Endothelial cell of umbilical vein (primary cell): ENCODE data around the gene TOM1. TPM values are rescaled to one million over a fixed set of nuclear protein-coding genes. Genes with fewer than 3 reads are reported as not detected.

Experiments used
- BruUV-seq: library from RNA; stranded (reverse); fragments of 400-500 nt; replicated peaks from 2 replicates; lab custom pipeline; 2021; lab: Mats Ljungman, UMichigan
- CTCF ChIA-PET: fragments of 300-600, 350-600 bp; sonication (Branson Sonifier 250); formaldehyde crosslinking; loops from one replicate; lab custom pipeline; 2021; ENCODE audit warnings: antibody characterized with exemption, inconsistent platforms; lab: Charles Lee
- POLR2A ChIA-PET: fragments of 300-600, 350-600 bp; sonication (Branson Sonifier 250); formaldehyde crosslinking; loops from one replicate; lab custom pipeline; 2021; ENCODE audit warnings: antibody characterized with exemption, inconsistent platforms; lab: Charles Lee
- DNase-seq: peaks from one replicate; pipeline ENCODE4 v3.0.0-alpha.2; 2011; ENCODE audit warnings: low read depth, low spot score
- FAIRE-seq: peaks from 2 replicates; lab custom pipeline; 2011; peaks lifted over from hg19 to GRCh38; lab: Jason Lieb, UNC
- H2AFZ ChIP-seq: 2 replicates; pipeline ENCODE4 v1.6.0; 2012; ENCODE audit warnings: low read depth, low read length, control low read depth, inconsistent platforms
- H3K27ac ChIP-seq: 2 replicates; pipeline ENCODE4 v1.5.1; 2011; ENCODE audit warnings: low read depth, mild to moderate bottlenecking, control low read depth, low read length, moderate library complexity; ENCODE audit not compliant: insufficient read depth
- H3K27me3 ChIP-seq, 2 experiments: 2 replicates each; pipeline versions ENCODE4 v1.6.0 to v1.6.1; 2011; ENCODE audit warnings: low read length in 2 of 2, mixed read lengths in 1 of 2; ENCODE audit not compliant: control insufficient read depth in 2 of 2, insufficient read depth in 2 of 2
- H3K36me3 ChIP-seq, 2 experiments: 2 replicates in 1 of 2; 3 replicates in 1 of 2; pipeline ENCODE4 v1.5.1; 2011; ENCODE audit warnings: low read length in 2 of 2, mild to moderate bottlenecking in 1 of 2, moderate library complexity in 1 of 2; ENCODE audit not compliant: control insufficient read depth in 2 of 2, insufficient read depth in 2 of 2; ENCODE audit errors: extremely low read depth in 1 of 2
- H3K4me1 ChIP-seq: 3 replicates; pipeline ENCODE4 v1.5.1; 2011; ENCODE audit warnings: mild to moderate bottlenecking, low read length; ENCODE audit not compliant: control insufficient read depth, insufficient read depth; ENCODE audit errors: extremely low read depth
- H3K4me2 ChIP-seq: 2 replicates; pipeline ENCODE4 v1.6.1; 2011; ENCODE audit warnings: low read length, control low read depth, mixed read lengths; ENCODE audit not compliant: insufficient read depth
- H3K4me3 ChIP-seq, 3 experiments: fragments of 200-600 bp in 1 of 3; sonication (generic), shearing (Covaris generic) in 1 of 3; replicated peaks in 1 of 3; 2 replicates each; pipeline ENCODE4 v1.5.1; 2011 to 2016; ENCODE audit warnings: control low read depth in 3 of 3, low read length in 3 of 3, mild to moderate bottlenecking in 2 of 3, inconsistent platforms in 1 of 3, low read depth in 1 of 3, moderate library complexity in 1 of 3; ENCODE audit not compliant: insufficient read depth in 1 of 3
- H3K79me2 ChIP-seq: 2 replicates; pipeline ENCODE4 v1.6.0; 2012; ENCODE audit warnings: low read length, inconsistent platforms; ENCODE audit not compliant: control insufficient read depth, insufficient read depth
- H3K9ac ChIP-seq: replicated peaks from 2 replicates; pipeline ENCODE3; 2011; ENCODE audit warnings: low read length, control low read depth; ENCODE audit not compliant: insufficient read depth; ENCODE audit errors: extremely low read depth
- H3K9me1 ChIP-seq: replicated peaks from 3 replicates; pipeline ENCODE4 v1.6.0; 2011; ENCODE audit warnings: mild to moderate bottlenecking, low read length; ENCODE audit not compliant: control insufficient read depth, insufficient read depth; ENCODE audit errors: extremely low read depth
- H3K9me3 ChIP-seq: replicated peaks from 2 replicates; pipeline ENCODE4 v1.5.1; 2012; ENCODE audit warnings: low read length, inconsistent platforms; ENCODE audit not compliant: control insufficient read depth, insufficient read depth
- H4K20me1 ChIP-seq: replicated peaks from 2 replicates; pipeline ENCODE3; 2011; ENCODE audit warnings: mild to moderate bottlenecking, low read length; ENCODE audit not compliant: control insufficient read depth, insufficient read depth; ENCODE audit errors: extremely low read depth
- EZH2 ChIP-seq: IDR thresholded peaks from 2 replicates; pipeline ENCODE4 v1.6.1; 2012; ENCODE audit warnings: borderline replicate concordance, low read depth, mild to moderate bottlenecking, moderate library complexity, low read length, inconsistent platforms; ENCODE audit not compliant: severe bottlenecking
- FOS ChIP-seq: IDR thresholded peaks from 2 replicates; pipeline ENCODE4 v1.6.1; 2011; ENCODE audit warnings: mild to moderate bottlenecking, low read length, moderate library complexity, borderline replicate concordance; ENCODE audit not compliant: insufficient read depth
- GATA2 ChIP-seq: IDR thresholded peaks from 2 replicates; pipeline ENCODE4 v1.7.0; 2011; ENCODE audit warnings: low read depth, mild to moderate bottlenecking, moderate library complexity, mixed read lengths, low read length; ENCODE audit not compliant: insufficient read length, insufficient read depth
- JUN ChIP-seq: IDR thresholded peaks from 2 replicates; pipeline ENCODE4 v1.6.1; 2011; ENCODE audit warnings: borderline replicate concordance, low read depth; ENCODE audit not compliant: insufficient read length, insufficient read depth
- MYC ChIP-seq: IDR thresholded peaks from one replicate; pipeline ENCODE4 v1.6.1; 2011; ENCODE audit warnings: mild to moderate bottlenecking, low read depth, low read length
- POLR2A ChIP-seq: IDR thresholded peaks from 2 replicates; pipeline ENCODE4 v1.6.1; 2012; ENCODE audit warnings: low read depth, mild to moderate bottlenecking, control low read depth, low read length
- POLR2AphosphoS5 ChIP-seq: IDR thresholded peaks from 2 replicates; pipeline ENCODE4 v1.6.1; 2012; ENCODE audit warnings: low read depth, mild to moderate bottlenecking, control low read depth, low read length, moderate library complexity; ENCODE audit not compliant: insufficient read depth
- dilution Hi-C: fragments of 300-500 bp; cut with MboI; formaldehyde crosslinking; loops from one replicate; pipeline ENCODE4 v1.15.0; 2019; ENCODE audit warnings: low sequenced_read_pairs; ENCODE audit not compliant: extremely low pct_ligation_motif_present
- intact Hi-C: fragments of 100-400 bp; cut with micrococcal nuclease; formaldehyde crosslinking; loops from one replicate; pipeline ENCODE4 v1.10.0; 2022
- polyA plus RNA-seq, 4 experiments: library from polyadenylated mRNA; depleted of rRNA in 3 of 4; stranded (reverse) in 3 of 4; unstranded in 1 of 4; fragments of >200 nt; gene quantifications; 2 replicates each; pipeline versions ENCODE4 v1.2.1 to v1.2.3, GENCODE V29; 2011 to 2012; ENCODE audit warnings: missing spikeins in 1 of 4
- total RNA-seq: library from RNA; stranded (reverse); gene quantifications from 2 replicates; pipeline ENCODE4 v1.2.3, GENCODE V29; 2021
- TF ChIP-seq, protein P1 (sequence below): IDR thresholded peaks from 2 replicates; pipeline ENCODE4 v1.6.1; 2011; ENCODE audit not compliant: insufficient read depth, insufficient read length
- TF ChIP-seq, protein P2 (sequence below), 2 donors: IDR thresholded peaks; 1 replicate in 1 of 2; 2 replicates in 1 of 2; pipeline ENCODE4 v1.5.1; 2011; ENCODE audit warnings: low read length in 2 of 2, mild to moderate bottlenecking in 2 of 2, moderate library complexity in 2 of 2, control low read depth in 1 of 2, inconsistent platforms in 1 of 2, low read depth in 1 of 2; ENCODE audit not compliant: insufficient read depth in 1 of 2; ENCODE audit errors: extremely low read depth in 1 of 2

Gene TOM1
- total and polyA plus RNA-seq, 2 donors (not counting 3 experiments of a cell fraction or from before 2014, with no cell fraction given), result 36.4 to 74.4 TPM

DNA sequence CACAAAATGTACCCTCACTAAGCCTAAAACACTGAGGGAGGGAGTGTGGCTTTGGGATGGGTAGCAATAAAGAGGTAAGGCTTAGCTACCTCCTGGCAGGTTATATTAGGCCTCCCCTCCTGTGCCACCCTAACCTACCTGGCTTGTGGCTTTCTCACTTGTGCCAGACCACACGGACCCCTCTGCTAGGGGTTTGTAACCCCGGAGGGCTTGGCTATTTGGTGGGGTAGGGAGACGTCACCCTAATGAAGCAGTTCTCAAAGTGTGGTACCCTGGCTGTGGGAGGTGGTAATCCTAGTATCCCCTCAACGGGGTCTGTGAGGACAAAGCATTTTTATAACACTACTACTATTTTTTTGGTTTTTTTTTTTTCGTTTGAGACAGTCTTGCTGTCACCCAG is 91.2 kb downstream of the TOM1 start:
- no TSS peak for BruUV-seq
- no peak for DNase-seq
- no peak for FAIRE-seq
- dilution Hi-C loops, result no loop called here
- intact Hi-C loops, result no loop called here
- Histone ChIP-seq H3K4me2 (no peak overlapping the region), H3K9me1 (no peaks in the 10 kb centered on the region), H3K4me3 (no peak overlapping the region), H3K36me3 (peaks cover 16 to 29% of the 10 kb centered on the region in 2 experiments), H3K4me1 (no peaks in the 10 kb centered on the region), H3K9me3 (no peaks in the 10 kb centered on the region), H3K9ac (no peak overlapping the region), H2AFZ (no peak overlapping the region), H3K79me2 (no peaks in the 10 kb centered on the region), H4K20me1 (no peaks in the 10 kb centered on the region), H3K27ac (no peak overlapping the region), H3K27me3 (no peaks in the 10 kb centered on the region)
- TF ChIP-seq POLR2AphosphoS5 (no peak), EZH2 (no peak), GATA2 (no peak), MYC (no peak), FOS (no peak), POLR2A (no peak), JUN (no peak)
- TF ChIP-seq, protein P1, sequence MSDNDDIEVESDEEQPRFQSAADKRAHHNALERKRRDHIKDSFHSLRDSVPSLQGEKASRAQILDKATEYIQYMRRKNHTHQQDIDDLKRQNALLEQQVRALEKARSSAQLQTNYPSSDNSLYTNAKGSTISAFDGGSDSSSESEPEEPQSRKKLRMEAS, result no peak
- TF ChIP-seq, protein P2, sequence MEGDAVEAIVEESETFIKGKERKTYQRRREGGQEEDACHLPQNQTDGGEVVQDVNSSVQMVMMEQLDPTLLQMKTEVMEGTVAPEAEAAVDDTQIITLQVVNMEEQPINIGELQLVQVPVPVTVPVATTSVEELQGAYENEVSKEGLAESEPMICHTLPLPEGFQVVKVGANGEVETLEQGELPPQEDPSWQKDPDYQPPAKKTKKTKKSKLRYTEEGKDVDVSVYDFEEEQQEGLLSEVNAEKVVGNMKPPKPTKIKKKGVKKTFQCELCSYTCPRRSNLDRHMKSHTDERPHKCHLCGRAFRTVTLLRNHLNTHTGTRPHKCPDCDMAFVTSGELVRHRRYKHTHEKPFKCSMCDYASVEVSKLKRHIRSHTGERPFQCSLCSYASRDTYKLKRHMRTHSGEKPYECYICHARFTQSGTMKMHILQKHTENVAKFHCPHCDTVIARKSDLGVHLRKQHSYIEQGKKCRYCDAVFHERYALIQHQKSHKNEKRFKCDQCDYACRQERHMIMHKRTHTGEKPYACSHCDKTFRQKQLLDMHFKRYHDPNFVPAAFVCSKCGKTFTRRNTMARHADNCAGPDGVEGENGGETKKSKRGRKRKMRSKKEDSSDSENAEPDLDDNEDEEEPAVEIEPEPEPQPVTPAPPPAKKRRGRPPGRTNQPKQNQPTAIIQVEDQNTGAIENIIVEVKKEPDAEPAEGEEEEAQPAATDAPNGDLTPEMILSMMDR (IDR thresholded peaks at IDR 0.05; ENCODE audit: extremely low read depth in 1 of 2, insufficient read depth in 1 of 2, low read depth in 1 of 2, low read length in 2 of 2), result no peak
- ChIA-PET CTCF (interaction anchor here (1.3 kb wide), 1 partner anchor 16 kb away, joined by 4 read pairs; no protein-coding TSS in a partner anchor), POLR2A (no interaction called here)
